ENCODE results near the gene RPL18A. TPM values are rescaled to one million over a fixed set of nuclear protein-coding genes. Genes with fewer than 3 reads are reported as not detected.

RPL18A gene
- total and polyA plus RNA-seq, 2 of the 13 experiments (the other 11 are each of a cell fraction or from before 2014, with no cell fraction given) = 1,471 to 2,004 TPM

GRCh38 chr19:17865364-17866311, 5.9 kb downstream of the RPL18A start (continued):
- 0 out of 2 replicates have a peak, but pooled peaks have one; percentile 47 for TF ChIP-seq MIER2 (CRISPR knock-in tag; IDR thresholded peaks at IDR 0.05)
- peak; percentile 80 for TF ChIP-seq AGO1 (IDR thresholded peaks at IDR 0.05; ENCODE audit: low read depth, low read length, poor library complexity, severe bottlenecking)
- TF ChIP-seq FOXJ3 (CRISPR knock-in tag; IDR thresholded peaks at IDR 0.05; ENCODE audit: borderline replicate concordance) = no peak
- TF ChIP-seq ZNF331 (CRISPR knock-in tag; IDR thresholded peaks at IDR 0.05) = no peak
- TF ChIP-seq PITX1 (CRISPR knock-in tag; IDR thresholded peaks at IDR 0.05) = no peak
- TF ChIP-seq POLR2G (IDR thresholded peaks at IDR 0.05; ENCODE audit: low read depth, low read length) = peak; percentile 85
- TF ChIP-seq ZBTB25 (CRISPR knock-in tag; IDR thresholded peaks at IDR 0.05) = peak; percentile 11; the same call in 1 of the 2 replicates
- no peak for TF ChIP-seq ZNF33B (CRISPR knock-in tag; IDR thresholded peaks at IDR 0.05)
- TF ChIP-seq JUNB (CRISPR knock-in tag; IDR thresholded peaks at IDR 0.05; ENCODE audit: borderline replicate concordance) = no peak
- TF ChIP-seq CAMTA2 (CRISPR knock-in tag; IDR thresholded peaks at IDR 0.05; ENCODE audit: borderline replicate concordance) = no peak
- TF ChIP-seq GZF1 (CRISPR knock-in tag; IDR thresholded peaks at IDR 0.05) = no peak
- TF ChIP-seq ZNF343 (CRISPR knock-in tag; IDR thresholded peaks at IDR 0.05) = no peak
- TF ChIP-seq HIC2 (CRISPR knock-in tag; IDR thresholded peaks at IDR 0.05; ENCODE audit: low read depth) = no peak
- TF ChIP-seq GTF3A (CRISPR knock-in tag; conservative IDR thresholded peaks at IDR 0.05) = no peak
- TF ChIP-seq ZNF75D (CRISPR knock-in tag; IDR thresholded peaks at IDR 0.05; ENCODE audit: borderline replicate concordance) = no peak
- no peak for TF ChIP-seq E2F2 (CRISPR knock-in tag; IDR thresholded peaks at IDR 0.05; ENCODE audit: borderline replicate concordance)
- no peak for TF ChIP-seq SOX6 (IDR thresholded peaks at IDR 0.05)
- peak; percentile 24; the same call in 1 of the 2 replicates for TF ChIP-seq SOX6 (CRISPR knock-in tag; IDR thresholded peaks at IDR 0.05)
- no peak for TF ChIP-seq ZNF138 (CRISPR knock-in tag; IDR thresholded peaks at IDR 0.05; ENCODE audit: low read depth)
- TF ChIP-seq ZNF576 (CRISPR knock-in tag; IDR thresholded peaks at IDR 0.05) = no peak
- TF ChIP-seq ZNF44 (CRISPR knock-in tag; IDR thresholded peaks at IDR 0.05) = no peak

Data from HepG2 (cell line).